Jurkat, Clone E6-1 (cell line): ENCODE measurements around the gene TMC6.
"Not testable (repeated sequence)": the region's sequence is repeated elsewhere in the genome, so short reads cannot be mapped to it uniquely, and the experiment has no call there.

ENCODE experiments used
- DNase-seq: peaks from one replicate; pipeline ENCODE4 v3.0.0-alpha.2; 2011; ENCODE audit warnings: low read depth, low spot score
- H3K4me3 ChIP-seq: 2 replicates; pipeline ENCODE4 v1.5.1; 2011; ENCODE audit warnings: mild to moderate bottlenecking, low read length, control low read depth, moderate library complexity

The TMC6 gene

DNA sequence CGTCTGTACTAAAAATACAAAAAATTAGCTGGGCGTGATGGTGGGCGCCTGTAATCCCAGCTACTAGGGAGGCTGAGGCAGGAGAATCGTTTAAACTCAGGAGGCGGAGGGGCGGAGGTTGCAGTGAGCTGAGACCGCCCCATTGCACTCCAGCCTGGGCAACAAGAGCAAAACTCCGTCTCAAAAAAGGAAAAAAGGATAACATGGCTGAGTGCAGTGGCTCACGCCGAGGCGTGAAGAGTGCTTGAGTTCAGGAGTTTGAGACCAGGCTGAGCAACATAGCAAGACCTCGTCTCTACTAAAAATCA lies 11.3 kb upstream of the TMC6 start:
- H3K4me3 ChIP-seq, DNase-seq: not testable (repeated sequence)

DNA sequence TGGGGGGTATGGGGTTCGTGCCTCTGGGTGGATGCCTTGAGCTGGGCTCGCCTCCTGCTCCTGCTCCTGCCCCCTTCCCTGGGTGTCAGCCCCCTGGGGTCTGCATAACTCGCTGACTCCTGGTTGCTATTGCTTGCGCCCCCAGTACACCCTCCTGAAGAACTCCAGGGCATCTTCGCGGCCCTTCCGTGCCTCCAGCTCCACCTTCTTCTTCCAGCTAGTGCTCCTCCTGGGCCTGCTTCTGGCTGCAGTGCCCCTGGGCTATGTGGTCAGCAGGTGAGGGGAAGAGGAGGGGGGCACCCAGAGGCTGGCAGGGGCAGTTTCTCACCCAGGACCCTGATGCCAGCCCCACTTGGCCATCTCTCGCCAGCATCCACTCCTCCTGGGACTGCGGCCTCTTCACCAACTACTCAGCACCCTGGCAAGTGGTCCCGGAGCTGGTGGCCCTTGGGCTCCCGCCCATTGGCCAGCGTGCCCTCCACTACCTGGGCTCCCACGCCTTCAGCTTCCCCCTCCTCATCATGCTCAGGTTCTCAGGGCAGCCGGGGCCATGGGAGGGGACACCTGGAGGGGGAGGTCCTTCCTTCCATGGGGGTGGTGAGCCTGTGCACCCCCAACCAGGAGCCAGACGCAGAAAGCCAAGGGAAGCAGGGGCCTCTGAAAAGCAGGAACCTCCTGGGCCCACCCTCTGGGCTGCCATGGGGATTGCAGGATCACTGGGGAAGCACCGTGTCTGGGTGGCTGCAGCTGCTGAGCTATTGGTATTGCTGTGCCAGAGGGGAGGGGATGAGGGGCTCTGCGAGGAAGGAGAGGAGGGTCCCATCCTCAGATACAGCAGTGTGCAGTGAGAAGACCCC lies 9.9 kb upstream of the TMC6 start:
- DNase-seq = no peak

GRCh38 chr17:78137392-78138203 lies 9.0 kb upstream of the TMC6 start:
- DNase-seq = no peak
- H3K4me3 ChIP-seq = no peak overlapping the region

More for the DNA sequence above, 9.9 kb upstream of the TMC6 start:
- no peak overlapping the region for H3K4me3 ChIP-seq

DNA sequence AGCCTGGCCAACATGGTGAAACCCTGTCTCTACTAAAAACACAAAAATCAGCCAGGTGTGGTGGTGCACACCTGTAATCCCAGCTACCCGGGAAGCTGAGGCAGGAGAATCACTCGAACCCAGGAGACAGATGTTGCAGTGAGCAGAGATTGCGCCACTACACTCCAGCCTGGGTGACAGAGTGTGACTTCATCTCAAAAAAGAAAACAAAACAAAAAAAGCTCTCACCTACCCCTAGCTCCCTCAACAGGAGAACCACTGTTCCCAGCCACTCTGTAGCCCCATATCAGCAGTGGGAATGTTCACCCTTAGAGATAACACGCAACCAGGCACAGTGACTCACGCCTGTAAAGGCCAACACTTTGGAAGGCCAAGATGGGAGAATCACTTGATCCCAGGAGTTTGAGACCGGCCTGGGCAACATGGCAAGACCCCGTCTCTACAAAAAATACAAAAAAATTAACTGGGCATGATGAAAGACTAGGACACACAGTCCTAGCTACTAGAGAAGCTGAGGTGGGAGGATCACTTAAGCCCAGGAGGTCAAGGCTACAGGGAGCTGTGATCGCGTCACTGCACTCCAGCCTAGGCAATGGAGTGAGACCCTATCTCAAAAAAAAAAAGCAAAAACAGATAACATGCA lies 7.4 kb upstream of the TMC6 start:
- no peak for DNase-seq
- H3K4me3 ChIP-seq = no peak overlapping the region

DNA sequence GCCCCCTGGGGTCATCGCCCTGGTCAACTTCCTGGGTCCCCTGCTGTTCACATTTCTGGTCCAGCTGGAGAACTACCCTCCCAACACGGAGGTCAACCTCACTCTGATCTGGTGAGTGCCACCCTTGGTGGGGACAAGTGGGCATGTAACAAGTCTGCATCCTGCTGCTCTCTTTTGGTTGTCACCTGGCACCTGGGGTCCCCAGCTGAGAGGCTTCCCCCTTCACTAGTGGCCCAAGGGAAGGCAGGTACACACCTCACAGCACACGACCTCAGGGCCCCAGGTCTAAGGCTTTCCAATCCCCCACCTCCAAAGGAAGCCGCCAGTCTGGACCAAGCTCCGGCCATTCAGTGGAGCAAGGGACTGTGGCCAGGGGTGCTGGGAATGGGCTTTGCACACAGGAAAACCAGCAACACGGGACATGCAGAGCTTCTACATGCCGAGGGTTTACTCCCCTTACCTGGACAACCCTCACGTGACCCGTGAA lies 6.4 kb upstream of the TMC6 start:
- H3K4me3 ChIP-seq = no peak overlapping the region

DNA sequence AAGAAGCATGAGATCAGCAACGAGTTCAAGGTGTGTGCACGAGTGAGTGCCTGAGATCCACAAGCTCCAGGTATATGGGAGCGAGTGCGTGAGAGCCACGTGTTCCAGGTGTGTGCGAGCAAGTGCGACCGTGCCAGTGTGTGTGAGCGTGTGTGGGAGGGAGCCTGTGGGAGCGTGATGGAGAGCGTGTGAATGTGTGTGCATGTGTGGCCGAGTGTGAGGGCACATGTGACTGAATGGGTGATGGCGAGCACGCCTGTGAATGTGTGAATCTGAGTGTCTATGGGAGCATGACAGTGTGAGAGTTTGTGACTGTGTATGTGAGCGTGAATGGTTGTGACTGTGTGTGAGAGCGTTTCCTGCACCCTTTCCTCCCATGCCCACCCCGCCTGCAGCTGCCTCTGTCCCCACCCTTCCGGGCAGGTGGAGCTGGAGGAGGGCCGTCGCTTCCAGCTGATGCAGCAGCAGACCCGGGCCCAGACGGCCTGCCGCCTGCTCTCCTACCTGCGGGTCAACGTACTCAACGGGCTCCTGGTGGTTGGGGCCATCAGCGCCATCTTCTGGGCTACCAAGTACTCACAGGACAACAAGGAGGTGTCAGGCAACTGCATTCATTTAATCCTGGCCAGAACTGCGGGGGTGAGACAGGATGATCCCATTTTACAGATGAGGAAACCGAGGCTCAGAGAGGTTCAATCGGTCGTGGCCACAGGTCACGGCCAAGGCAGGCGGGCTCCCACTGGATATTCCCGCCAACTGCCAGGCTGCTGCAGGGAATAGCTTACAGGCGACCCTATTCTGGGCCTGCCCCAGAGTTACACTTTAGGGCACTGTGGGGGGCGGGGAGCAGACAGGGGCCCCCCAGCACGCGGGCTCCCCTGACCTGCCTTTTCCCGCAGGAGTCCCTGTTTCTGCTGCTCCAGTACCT lies 5.7 kb upstream of the TMC6 start:
- DNase-seq = peak; percentile 66
- peak overlapping the region; percentile 22 for H3K4me3 ChIP-seq

More for the DNA sequence above, 6.4 kb upstream of the TMC6 start:
- DNase-seq = no peak

GRCh38 chr17:78133179-78133951 lies 4.8 kb upstream of the TMC6 start:
- peak overlapping the region; percentile 22; the same call in 1 of the 2 replicates for H3K4me3 ChIP-seq
- DNase-seq = no peak

- H3K4me3 ChIP-seq = peak overlapping the region; percentile 85
- no peak for DNase-seq
Observed at GRCh38 chr17:78132767-78133178, 4.2 kb upstream of the TMC6 start.

- DNase-seq = peak; percentile 81
- peak overlapping the region; percentile 85 for H3K4me3 ChIP-seq
Observed at GRCh38 chr17:78132084-78132676, 3.6 kb upstream of the TMC6 start.

DNA sequence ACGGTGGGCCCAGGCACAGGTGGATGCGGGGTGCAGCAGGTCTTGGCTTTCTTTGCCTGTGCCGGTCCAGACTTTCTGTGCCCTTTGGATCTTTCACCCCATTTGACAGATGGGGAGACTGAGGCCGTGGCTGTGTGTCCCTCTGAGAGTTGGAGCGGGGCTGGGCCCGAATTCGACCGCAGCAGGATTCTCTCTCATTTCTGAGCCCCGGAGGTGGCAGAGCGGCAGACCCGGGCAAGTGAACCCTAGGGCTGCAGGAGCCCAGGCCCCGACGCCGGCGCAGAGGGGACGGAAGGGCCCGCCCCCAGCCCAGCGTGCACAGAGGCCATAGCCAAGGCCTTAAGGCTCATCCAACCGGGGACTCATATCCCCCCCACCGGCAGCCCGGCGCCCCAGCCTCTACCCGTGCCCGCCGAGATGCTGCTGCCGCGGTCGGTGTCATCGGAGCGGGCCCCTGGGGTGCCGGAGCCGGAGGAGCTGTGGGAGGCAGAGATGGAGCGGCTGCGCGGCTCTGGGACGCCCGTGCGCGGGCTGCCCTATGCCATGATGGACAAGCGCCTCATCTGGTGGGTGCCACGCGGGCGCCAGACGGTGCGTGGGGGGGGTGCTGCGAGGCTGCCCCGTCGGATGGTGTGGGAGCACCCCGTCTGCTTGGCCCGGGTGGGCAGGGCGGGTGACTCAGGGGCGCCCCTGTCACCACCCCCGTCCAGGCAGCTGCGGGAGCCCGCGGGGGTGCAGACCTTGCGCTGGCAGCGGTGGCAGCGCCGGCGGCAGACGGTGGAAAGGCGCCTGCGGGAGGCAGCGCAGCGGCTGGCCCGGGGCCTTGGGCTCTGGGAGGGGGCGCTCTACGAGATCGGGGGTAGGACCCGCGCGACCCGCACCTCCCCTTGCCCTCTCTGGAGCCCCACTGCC lies 2.9 kb upstream of the TMC6 start:
- DNase-seq = no peak
- H3K4me3 ChIP-seq = peak overlapping the region; percentile 85

DNA sequence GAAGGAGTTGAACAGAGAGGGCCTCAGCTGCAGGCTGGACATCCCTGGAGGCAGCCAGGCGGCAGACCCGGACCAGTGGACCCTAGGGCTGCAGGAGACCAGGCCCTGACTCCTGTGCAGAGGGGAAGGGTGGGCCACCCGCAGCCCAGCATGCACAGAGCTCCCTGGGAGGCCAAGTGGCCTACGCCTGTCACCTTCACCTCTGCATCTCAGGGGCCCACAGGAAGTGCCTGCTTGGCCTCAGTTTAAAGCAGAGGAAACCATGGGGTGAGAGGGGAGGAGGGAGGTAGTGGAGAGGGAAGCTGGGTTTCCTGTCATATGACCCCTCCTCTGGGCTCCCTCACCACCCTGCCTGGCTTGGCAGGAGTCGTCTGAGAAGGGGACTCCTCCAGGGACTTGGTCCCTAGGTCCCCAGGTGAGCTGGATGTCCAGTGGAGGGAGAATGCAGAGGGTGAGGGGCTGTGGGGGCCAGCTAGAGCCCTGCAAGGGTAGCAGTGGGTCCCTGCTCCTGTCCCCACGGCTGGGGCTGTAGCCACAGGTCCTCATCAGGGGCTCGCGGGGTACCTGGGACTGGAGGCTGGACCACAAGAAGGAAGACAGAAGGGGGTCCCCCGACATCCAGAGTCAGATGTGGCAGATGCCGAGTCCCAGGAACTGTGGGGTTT lies 2.0 kb upstream of the TMC6 start, which contains the start of gene TMC8:
Gene TMC8 (plus strand): TSS at position 335 of the 665 bp plus-strand sequence. CDS start 818 bp downstream, outside the sequence.
- DNase-seq = peak; percentile 97
- H3K4me3 ChIP-seq = peak within 1 kb of the TSS; percentile 85

DNA sequence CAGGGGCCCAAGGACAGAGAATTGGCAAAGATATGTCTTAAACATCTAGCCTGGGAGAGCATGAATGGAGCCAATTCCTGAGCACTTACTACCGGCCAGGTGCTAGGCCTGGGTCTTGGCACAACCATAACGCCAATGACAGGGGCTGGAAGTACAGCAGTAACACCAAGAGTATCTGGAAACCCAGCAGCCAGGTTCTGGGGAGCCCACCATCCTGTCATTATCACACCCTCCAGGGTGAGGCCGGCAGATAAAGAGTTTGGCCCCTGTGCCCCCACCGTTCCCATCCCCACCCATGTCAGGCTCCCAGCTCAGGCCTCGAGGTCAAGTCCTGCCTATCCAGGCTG lies 1.5 kb upstream of the TMC6 start:
- DNase-seq = no peak
- peak overlapping the region; percentile 85 for H3K4me3 ChIP-seq

- DNase-seq = peak; percentile 61
- peak overlapping the region; percentile 85 for H3K4me3 ChIP-seq
Observed at GRCh38 chr17:78129351-78130089, 965 bp upstream of the TMC6 start.

GRCh38 chr17:78127888-78128550 lies 536 bp downstream of the TMC6 start:
- peak overlapping the region; percentile 85 for H3K4me3 ChIP-seq

More at GRCh38 chr17:78127888-78128550, 536 bp downstream of the TMC6 start:
- no peak for DNase-seq
